GM13977 (cell line): ENCODE results near the gene PAXX.
"Not testable (repeated sequence)": the region's sequence is repeated elsewhere in the genome, so short reads cannot be mapped to it uniquely, and the experiment has no call there.

ENCODE experiments used
- DNase-seq: peaks from one replicate; pipeline ENCODE4 v3.0.0; 2012; ENCODE audit warnings: low spot score
- in situ Hi-C: fragments of 300-500 bp; cut with MboI; formaldehyde crosslinking; loops from one replicate; pipeline ENCODE4 v1.12.0; 2022; ENCODE audit warnings: low sequenced_read_pairs, low pct_unique_long_range_greater_than_20kb, mixed read lengths, inconsistent platforms; ENCODE audit not compliant: unreplicated experiment
- TF ChIP-seq, protein P1 (sequence below): IDR thresholded peaks from 2 replicates; pipeline ENCODE4 v1.5.1; 2012; ENCODE audit warnings: mild to moderate bottlenecking, control low read depth; ENCODE audit not compliant: insufficient read depth; ENCODE audit errors: extremely low read depth, missing control alignments

The PAXX gene

DNA sequence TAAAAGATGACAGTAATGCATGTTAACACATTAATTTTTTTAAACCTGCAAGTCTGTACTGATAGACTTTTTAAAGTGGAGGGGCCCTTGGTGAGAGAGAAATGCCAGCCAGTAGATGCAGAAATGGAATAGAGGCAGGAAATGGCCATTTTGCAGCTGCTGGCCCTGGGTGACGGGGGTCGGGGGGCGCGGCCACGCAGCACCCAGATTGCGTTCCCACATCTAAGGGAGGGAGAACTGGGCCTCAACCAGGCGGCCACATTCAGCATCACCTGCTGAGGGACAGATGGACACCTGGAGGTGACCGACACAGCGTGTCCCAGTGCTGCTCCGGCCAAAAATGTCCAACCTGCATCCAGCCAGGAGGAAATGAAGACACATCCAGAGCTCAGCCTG, 10.4 kb downstream of the PAXX start:
- in situ Hi-C loops = no loop called here
- TF ChIP-seq, protein P1, sequence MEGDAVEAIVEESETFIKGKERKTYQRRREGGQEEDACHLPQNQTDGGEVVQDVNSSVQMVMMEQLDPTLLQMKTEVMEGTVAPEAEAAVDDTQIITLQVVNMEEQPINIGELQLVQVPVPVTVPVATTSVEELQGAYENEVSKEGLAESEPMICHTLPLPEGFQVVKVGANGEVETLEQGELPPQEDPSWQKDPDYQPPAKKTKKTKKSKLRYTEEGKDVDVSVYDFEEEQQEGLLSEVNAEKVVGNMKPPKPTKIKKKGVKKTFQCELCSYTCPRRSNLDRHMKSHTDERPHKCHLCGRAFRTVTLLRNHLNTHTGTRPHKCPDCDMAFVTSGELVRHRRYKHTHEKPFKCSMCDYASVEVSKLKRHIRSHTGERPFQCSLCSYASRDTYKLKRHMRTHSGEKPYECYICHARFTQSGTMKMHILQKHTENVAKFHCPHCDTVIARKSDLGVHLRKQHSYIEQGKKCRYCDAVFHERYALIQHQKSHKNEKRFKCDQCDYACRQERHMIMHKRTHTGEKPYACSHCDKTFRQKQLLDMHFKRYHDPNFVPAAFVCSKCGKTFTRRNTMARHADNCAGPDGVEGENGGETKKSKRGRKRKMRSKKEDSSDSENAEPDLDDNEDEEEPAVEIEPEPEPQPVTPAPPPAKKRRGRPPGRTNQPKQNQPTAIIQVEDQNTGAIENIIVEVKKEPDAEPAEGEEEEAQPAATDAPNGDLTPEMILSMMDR = no peak
- no peak for DNase-seq

DNA sequence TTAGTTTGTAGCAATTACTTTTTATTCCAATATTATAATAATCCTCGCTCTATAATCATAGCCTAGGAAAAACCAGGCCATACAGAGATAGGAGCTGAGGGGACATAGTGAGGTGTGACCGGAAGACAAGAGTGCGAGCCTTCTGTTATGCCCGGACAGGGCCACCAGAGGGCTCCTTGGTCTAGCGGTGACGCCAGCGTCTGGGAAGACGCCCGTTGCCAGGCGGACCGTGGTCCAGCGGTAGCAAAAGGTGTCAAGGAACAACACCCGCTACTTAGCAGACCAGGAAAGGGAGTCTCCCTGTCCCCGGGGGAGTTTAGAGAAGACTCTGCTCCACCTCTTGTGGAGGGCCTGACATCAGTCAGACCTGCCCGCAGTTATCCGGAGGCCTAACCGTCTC, 12.1 kb downstream of the PAXX start:
- DNase-seq, in situ Hi-C loops: not testable (repeated sequence)
- TF ChIP-seq, protein P1 = peak; percentile 32

DNA sequence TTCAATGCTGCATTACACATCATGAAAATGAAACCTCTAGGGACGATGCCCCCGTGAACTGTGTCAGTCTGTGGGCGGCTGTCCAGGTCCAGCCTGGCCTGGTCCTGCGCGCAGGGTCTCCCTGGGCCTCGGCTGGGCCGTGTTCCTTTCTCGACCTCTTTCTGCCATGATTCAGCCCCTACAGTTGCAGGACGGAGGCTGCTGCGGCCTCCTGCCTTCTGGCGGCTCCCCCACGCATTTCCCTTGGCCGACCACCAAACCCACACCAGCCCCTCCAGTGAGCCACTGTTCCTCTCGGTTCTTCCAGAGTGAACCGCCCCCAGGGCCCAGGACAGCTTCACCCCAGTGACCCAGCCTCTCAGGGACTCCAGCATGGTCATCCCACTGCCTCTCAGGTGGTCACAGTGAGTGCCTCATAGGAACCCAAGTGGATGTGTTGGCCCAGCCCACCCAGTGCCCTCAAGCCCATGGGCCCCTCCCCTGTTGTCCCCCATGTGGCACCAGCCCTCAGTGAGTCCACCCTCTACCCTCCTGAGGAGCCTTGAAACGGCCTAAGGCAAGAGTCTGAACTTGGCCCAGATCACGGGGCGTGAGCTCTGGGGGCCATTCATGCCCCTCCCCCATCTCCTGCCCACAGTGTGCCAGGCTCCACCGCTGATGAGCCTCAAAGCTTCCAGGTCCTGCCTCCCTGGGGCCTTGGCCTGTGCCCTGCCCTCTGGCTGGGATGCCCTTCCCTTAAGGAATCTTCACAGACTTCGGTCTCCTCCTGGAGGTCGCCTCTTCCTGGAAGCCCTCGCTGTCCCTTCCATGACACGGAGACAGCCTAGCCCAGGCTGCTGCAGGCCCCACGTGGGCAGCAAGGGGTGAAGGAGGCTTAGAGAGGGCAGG, 14.1 kb downstream of the PAXX start:
- DNase-seq = no peak
- TF ChIP-seq, protein P1 = no peak
- in situ Hi-C loops = no loop called here

DNA sequence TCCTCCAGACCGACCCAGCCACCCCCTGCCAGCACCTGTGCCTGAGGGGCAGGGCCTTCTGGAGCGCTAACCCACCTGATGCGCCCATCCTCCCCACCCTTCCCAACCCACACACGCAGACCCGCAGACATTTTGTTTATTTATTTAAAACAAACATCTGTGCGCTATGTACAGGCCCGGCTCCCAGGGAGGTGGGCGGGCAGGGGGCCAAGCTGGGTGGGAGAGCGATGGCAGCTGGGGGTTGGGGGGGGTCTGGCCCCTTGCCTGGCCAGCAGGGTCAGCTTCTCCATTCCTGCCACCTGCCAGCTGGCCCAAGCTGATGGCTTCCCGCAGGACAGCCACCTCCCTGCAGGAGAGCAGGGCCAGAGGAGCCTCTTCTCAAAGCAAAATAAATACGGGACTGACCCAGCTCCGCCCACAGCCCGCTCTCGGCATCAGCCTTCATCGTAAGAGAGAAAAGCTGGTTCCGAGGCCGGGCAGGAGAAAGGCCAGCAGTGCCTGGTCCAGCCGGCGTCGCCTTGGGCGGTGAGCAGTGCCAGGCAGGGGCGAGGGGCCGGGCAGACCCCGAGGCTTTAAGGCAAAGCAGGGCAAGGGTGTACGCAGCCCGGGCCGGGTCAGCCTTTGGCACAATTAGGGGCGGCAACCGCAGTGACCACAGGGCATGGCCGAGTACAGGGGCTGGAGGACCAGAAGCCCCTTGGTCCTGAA, 15.0 kb downstream of the PAXX start:
- in situ Hi-C loops = no loop called here
- TF ChIP-seq, protein P1 = no peak
- DNase-seq = no peak

DNA sequence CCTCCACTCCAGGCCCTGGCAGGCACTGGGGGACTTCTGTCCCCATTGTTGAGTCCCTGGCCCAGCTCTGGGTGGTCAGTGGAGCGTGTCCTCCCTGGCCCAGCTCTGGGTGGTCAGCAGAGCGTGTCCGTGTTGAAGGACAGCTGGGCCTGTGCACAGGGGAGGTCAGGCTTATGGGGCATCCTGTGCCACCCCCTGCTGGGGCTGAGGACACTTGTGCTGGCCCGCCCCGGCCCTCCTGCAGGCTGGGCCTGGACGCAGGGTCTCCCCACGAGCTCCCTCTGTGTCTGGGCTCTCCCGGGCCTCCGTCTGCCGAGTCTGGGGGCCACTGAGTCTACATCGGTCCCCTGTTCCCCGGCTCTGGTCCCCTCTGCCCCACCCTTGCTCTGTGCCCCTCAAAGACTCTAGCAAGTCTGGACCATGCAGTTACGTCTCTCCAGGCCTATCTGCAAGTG, 15.6 kb downstream of the PAXX start:
- TF ChIP-seq, protein P1 = no peak
- DNase-seq = no peak
- in situ Hi-C loops = no loop called here

DNA sequence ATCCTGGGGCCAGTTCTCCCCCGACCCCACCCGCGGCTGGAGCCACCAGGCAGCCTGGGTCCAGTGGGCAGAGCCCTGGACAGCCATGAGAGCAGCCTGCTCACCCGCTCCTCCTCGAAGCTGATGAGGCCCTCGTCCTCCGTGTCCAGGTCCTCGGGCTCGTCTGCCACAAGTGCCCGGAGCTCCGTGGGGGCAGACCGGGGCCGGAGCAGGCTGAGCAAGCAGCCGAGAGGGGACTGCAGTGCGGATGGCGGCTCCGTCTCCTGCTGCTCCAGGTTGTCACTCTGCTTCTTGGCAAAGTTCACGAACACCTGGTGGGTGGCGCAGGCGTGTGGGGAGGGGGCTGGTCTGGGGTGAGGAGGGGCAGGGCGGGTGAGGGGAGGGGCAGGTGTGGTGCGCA, 16.1 kb downstream of the PAXX start:
- TF ChIP-seq, protein P1 = no peak
- in situ Hi-C loops = no loop called here
- DNase-seq = no peak
